Measurements from ENCODE around the gene NFKBIZ. TPM values are rescaled to one million over a fixed set of nuclear protein-coding genes. Genes with fewer than 3 reads are reported as not detected.

Gene NFKBIZ
- total and polyA plus RNA-seq, 4 donors = 4.8 to 78.8 (median 23.7) TPM

DNA sequence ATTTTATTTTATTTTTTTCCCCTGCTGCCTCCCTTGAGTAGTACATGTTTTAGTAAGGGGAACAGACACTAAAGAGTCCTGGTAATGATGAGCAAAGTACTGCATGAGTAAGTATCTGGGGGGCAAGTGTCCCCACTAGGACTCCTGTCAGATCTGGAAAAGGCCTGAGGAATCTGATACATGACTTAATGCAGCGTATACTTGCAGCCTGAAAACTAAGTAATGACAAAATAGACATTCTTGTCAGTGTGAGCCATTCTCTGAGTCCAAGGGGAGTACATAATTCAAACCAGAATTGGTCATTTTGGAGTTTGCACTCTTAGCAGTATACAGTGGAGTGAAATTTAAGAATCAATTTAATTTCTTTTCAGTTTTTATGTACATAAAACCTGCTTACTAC is 42.8 kb upstream of the NFKBIZ start:
- 98% methylated on average over 1 of the region's 1 CpG for WGBS
- TF ChIP-seq HNF4G (IDR thresholded peaks at IDR 0.05) (no peak), RXRA (IDR thresholded peaks at IDR 0.05) (no peak), SP1 (IDR thresholded peaks at IDR 0.05) (no peak), FOXA1 (IDR thresholded peaks at IDR 0.05) (no peak), HNF4A (conservative IDR thresholded peaks at IDR 0.05) (no peak), EGR1 (IDR thresholded peaks at IDR 0.05; ENCODE audit: low read depth in 2 of 2) (no peak), TAF1 (conservative IDR thresholded peaks at IDR 0.05) (no peak), YY1 (IDR thresholded peaks at IDR 0.05) (no peak), NR2F2 (IDR thresholded peaks at IDR 0.05) (no peak), RAD21 (IDR thresholded peaks at IDR 0.05) (no peak), GABPA (IDR thresholded peaks at IDR 0.05 in 1 of 2, conservative IDR thresholded peaks at IDR 0.05 in 1 of 2) (no peak), JUND (IDR thresholded peaks at IDR 0.05) (no peak), FOXA2 (IDR thresholded peaks at IDR 0.05) (no peak)
- TF ChIP-seq, protein P1, sequence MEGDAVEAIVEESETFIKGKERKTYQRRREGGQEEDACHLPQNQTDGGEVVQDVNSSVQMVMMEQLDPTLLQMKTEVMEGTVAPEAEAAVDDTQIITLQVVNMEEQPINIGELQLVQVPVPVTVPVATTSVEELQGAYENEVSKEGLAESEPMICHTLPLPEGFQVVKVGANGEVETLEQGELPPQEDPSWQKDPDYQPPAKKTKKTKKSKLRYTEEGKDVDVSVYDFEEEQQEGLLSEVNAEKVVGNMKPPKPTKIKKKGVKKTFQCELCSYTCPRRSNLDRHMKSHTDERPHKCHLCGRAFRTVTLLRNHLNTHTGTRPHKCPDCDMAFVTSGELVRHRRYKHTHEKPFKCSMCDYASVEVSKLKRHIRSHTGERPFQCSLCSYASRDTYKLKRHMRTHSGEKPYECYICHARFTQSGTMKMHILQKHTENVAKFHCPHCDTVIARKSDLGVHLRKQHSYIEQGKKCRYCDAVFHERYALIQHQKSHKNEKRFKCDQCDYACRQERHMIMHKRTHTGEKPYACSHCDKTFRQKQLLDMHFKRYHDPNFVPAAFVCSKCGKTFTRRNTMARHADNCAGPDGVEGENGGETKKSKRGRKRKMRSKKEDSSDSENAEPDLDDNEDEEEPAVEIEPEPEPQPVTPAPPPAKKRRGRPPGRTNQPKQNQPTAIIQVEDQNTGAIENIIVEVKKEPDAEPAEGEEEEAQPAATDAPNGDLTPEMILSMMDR (IDR thresholded peaks at IDR 0.05; ENCODE audit: low read depth, low read length, missing input control) = no peak
- TF ChIP-seq, protein P2, sequence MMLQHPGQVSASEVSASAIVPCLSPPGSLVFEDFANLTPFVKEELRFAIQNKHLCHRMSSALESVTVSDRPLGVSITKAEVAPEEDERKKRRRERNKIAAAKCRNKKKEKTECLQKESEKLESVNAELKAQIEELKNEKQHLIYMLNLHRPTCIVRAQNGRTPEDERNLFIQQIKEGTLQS (IDR thresholded peaks at IDR 0.05) = no peak
- TF ChIP-seq, protein P3, sequence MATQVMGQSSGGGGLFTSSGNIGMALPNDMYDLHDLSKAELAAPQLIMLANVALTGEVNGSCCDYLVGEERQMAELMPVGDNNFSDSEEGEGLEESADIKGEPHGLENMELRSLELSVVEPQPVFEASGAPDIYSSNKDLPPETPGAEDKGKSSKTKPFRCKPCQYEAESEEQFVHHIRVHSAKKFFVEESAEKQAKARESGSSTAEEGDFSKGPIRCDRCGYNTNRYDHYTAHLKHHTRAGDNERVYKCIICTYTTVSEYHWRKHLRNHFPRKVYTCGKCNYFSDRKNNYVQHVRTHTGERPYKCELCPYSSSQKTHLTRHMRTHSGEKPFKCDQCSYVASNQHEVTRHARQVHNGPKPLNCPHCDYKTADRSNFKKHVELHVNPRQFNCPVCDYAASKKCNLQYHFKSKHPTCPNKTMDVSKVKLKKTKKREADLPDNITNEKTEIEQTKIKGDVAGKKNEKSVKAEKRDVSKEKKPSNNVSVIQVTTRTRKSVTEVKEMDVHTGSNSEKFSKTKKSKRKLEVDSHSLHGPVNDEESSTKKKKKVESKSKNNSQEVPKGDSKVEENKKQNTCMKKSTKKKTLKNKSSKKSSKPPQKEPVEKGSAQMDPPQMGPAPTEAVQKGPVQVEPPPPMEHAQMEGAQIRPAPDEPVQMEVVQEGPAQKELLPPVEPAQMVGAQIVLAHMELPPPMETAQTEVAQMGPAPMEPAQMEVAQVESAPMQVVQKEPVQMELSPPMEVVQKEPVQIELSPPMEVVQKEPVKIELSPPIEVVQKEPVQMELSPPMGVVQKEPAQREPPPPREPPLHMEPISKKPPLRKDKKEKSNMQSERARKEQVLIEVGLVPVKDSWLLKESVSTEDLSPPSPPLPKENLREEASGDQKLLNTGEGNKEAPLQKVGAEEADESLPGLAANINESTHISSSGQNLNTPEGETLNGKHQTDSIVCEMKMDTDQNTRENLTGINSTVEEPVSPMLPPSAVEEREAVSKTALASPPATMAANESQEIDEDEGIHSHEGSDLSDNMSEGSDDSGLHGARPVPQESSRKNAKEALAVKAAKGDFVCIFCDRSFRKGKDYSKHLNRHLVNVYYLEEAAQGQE (IDR thresholded peaks at IDR 0.05) = no peak
- TF ChIP-seq, protein P4, sequence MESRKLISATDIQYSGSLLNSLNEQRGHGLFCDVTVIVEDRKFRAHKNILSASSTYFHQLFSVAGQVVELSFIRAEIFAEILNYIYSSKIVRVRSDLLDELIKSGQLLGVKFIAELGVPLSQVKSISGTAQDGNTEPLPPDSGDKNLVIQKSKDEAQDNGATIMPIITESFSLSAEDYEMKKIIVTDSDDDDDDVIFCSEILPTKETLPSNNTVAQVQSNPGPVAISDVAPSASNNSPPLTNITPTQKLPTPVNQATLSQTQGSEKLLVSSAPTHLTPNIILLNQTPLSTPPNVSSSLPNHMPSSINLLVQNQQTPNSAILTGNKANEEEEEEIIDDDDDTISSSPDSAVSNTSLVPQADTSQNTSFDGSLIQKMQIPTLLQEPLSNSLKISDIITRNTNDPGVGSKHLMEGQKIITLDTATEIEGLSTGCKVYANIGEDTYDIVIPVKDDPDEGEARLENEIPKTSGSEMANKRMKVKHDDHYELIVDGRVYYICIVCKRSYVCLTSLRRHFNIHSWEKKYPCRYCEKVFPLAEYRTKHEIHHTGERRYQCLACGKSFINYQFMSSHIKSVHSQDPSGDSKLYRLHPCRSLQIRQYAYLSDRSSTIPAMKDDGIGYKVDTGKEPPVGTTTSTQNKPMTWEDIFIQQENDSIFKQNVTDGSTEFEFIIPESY (IDR thresholded peaks at IDR 0.05) = no peak
- TF ChIP-seq, protein P5, sequence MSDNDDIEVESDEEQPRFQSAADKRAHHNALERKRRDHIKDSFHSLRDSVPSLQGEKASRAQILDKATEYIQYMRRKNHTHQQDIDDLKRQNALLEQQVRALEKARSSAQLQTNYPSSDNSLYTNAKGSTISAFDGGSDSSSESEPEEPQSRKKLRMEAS (IDR thresholded peaks at IDR 0.05) = no peak
- no peaks in the 10 kb centered on the region for H3K36me3 ChIP-seq (ENCODE audit: control insufficient read depth in 4 of 4, insufficient read depth in 3 of 4, low read depth in 1 of 4, low read length in 3 of 4)
- no peak for DNase-seq (ENCODE audit: low spot score)
- H3K4me1 ChIP-seq (ENCODE audit: control insufficient read depth in 4 of 4, insufficient read depth in 4 of 4, low read length in 3 of 4) = peaks cover 0 to 7% (median 5%) of the 10 kb centered on the region in 4 donors
- no peak overlapping the region for H3K27ac ChIP-seq (ENCODE audit: low read depth in 1 of 2, low read length in 2 of 2)
- H3K4me3 ChIP-seq (ENCODE audit: low read depth in 1 of 3, low read length in 3 of 3) = no peak overlapping the region
- H3K9ac ChIP-seq (ENCODE audit: low read depth in 1 of 2, low read length in 2 of 2) = no peak overlapping the region
- H3K27me3 ChIP-seq (ENCODE audit: control insufficient read depth in 4 of 4, insufficient read depth in 4 of 4, low read length in 3 of 4) = no peaks in the 10 kb centered on the region
- H3K9me3 ChIP-seq (ENCODE audit: control insufficient read depth in 4 of 4, low read length in 3 of 4) = no peaks in the 10 kb centered on the region

Measured in liver (tissue), 9 donors.